ENCODE data around the gene RANGRF.
"Not testable (repeated sequence)": the region's sequence is repeated elsewhere in the genome, so short reads cannot be mapped to it uniquely, and the experiment has no call there.

RANGRF gene, protein sequence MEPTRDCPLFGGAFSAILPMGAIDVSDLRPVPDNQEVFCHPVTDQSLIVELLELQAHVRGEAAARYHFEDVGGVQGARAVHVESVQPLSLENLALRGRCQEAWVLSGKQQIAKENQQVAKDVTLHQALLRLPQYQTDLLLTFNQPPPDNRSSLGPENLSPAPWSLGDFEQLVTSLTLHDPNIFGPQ

DNA sequence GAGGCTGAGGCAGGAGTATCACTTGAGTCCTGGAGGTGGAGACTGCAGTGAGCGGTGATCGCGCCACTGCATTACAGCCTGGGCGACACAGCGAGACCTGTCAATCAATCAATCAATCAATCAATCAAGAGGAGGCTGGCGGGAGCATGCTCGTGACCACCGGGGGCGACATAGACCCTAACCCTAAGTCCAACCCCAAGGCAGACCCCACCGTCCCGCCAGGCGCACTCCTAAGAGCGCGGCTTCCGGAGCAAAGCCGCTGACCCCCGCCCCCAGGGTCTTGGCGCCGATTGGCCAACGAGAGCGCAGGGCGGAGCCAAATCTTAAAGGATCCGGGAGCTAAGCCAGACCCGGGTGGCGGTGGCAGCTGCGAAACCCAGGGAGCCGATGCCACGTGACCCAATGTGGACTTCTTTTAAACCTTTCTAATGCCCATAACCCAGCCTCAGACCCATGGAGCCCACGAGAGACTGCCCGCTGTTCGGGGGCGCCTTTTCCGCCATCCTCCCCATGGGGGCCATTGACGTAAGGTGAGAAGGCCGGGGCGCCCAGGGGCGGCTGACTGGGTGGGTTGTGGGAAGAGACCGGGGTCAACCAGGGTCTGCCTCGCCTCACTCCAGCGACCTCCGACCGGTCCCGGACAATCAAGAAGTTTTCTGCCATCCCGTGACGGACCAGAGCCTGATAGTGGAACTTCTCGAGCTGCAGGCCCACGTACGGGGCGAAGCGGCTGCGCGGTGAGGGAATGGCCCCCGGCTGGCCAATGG, at the start of gene RANGRF:
RANGRF (plus strand) TSS at position 335 of the 767 bp plus-strand sequence; CDS start at position 454, 119 bp downstream.
- peak; percentile 96 for DNase-seq (ENCODE audit: low spot score)

DNA sequence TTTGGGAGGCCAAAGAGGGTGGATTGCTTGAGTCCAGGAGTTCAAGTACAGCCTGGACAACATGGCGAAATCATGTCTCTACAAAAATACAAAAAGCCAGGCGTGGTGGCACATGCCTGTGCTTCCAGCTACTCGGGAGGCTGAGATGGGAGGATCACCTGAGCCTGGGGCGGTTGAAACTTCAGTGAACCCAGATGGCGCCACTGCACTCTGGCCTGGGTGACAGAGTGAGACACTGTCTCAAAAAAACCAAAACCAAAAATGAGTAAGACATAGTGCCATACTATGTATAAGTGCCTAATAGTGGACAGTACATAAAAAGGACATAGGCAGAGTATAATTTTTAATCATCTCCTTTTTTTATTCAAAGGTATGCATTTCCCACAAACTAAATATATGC, 44.6 kb upstream of the RANGRF start:
- DNase-seq (ENCODE audit: low spot score): no peak

DNA sequence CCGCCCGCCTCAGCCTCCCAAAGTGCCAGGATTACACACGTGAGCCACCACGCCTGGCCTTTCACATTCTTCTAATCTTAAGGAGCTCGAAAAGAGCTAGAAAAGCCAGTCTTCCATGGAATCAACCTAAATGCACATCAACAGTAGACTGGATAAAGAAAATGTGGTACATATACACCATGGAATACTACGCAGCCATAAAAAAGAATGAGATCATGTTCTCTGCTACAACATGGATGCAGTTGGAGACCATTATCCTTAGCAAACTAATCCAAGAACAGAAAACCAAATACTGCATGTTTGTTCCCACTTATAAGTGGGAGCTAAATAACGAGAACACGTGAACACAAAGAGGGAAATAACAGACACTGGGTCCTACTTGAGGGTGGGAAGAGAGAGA, 43.7 kb upstream of the RANGRF start:
- no peak for DNase-seq (ENCODE audit: low spot score)

DNA sequence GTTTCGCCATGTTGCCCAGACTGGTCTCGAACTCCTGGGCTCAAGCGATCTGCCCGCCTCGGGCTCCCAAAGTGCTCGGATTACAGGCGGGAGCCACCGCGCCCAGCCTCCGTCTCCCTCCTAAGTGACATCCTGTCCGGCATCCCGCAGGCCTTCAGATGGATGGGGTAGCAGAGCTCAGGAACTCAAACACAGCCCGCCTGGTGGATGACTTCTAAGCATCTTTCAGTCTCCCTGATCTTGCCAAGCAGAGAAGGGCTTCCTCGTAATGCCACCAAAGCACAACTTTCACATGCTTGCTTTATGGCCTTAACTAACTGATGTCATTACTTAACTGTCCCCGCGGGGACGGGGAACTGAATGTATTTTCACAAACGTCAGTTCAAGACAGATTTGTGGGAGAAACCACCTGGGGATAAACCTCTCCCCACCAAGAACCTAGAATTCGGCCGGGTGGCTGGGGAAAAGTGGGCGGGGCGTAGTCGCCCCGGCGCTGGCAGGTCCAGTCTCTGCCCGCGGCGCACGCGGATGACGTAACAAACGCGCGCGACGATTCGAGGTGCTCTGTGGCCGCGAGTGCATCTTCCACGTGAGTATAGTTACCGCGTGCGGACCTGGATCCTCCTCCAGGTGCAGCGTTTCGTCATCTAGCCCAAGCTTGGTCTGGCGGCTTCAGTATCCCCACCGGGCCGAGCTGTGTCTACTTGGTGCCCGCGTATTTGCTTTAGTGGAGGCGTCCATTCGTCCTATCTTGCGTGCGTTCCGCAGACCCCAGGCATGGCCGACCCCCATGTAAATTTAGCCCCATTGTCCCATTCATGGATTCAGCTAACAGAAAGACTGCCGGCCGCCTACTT, 39.5 kb upstream of the RANGRF start, which contains the start of gene PFAS:
PFAS (plus strand) TSS at position 539 of the 857 bp plus-strand sequence. CDS start 4,649 bp downstream, outside the sequence.
- DNase-seq (ENCODE audit: low spot score): peak; percentile 95

DNA sequence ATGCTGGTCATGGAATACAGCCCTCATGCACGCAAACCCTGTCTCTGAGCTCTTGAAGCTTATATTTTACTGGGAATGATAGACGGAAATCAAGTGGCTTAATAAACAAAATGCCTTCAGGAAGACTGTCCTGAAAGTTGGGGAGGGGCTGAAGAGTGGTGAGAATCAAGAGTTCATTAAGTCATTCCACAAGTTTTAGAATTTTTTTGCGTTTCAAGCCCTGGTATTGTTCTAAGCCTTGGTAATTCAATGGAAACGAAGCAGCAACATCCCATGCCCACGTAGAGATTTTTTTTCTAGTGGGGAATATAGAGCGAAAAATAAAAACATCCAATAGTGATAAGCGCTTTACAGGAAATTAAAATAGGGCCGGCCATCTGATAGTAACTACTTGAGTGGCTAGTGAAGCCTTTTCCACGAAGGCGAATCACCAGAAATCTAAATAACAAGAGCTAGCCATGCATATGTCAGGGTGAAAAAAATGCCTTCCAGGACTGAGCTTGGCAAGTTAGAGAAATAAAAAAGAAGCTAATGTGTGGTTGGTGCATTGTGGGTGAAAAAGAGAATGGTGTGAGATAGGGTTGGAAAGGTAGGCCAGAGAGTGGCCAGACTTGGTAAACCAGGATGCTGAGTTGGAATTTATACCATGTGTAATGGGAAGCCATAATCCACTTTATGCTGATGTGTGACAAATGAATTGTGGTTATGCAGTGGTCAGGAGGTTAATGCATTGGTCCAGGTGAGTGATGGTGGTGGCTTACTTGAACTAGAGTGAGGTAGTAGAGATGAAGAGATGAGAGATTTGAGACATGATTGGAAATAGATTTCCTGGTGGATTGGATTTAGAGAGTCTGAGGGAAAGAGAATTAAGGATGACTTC, 38.6 kb upstream of the RANGRF start:
- DNase-seq (ENCODE audit: low spot score): no peak

DNA sequence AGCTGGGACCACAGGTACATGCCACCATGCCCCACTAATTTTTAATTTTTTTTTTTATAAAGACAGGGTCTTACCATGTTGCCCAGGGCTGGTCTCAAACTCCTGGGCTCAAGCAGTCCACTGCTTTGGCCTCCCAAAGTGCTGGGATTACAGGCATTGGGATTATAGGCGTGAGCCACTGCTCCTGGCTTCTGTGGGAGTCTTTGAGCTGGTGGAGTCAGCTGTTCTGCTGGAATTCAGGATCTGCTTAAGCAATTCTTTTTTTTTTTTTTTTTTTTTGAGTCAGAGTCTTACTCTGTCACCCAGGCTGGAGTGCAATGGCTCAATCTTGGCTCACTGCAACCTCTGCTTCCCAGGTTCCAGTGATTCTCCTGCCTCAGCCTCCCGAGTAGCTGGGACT, 37.1 kb upstream of the RANGRF start:
- not testable (repeated sequence) for DNase-seq (ENCODE audit: low spot score)

DNA sequence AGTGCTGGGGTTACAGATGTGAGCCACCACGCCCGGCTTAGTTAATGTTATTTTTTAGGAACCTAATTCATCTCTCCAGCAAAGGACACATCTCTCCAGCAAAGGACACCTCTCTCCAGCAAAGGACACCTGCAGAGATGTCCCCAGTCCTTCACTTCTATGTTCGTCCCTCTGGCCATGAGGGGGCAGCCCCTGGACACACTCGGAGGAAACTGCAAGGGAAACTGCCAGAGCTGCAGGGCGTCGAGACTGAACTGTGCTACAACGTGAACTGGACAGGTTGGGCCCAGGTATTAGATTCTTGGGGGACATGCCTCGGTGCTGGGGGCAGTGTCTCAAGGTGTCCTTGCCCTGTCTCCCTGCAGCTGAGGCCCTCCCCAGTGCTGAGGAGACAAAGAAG, 34.7 kb upstream of the RANGRF start:
- no peak for DNase-seq (ENCODE audit: low spot score)

DNA sequence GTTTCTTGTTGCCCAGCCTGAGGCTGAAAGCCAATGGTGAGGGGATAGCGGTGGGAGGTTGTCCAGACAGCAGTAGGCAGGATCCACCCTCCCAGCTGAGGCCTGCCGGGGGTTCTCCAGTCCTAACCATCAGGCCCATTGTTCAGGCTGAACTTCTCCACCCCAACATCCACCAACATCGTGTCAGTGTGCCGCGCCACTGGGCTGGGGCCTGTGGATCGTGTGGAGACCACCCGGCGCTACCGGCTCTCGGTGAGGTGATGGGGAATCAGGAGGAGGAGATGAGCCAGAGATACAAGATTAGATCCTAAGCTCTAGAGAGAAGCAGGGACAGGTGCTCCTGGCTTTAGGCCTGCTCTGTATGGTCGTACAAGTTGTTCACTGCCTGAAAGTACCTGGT, 33.6 kb upstream of the RANGRF start:
- DNase-seq (ENCODE audit: low spot score): no peak

DNA sequence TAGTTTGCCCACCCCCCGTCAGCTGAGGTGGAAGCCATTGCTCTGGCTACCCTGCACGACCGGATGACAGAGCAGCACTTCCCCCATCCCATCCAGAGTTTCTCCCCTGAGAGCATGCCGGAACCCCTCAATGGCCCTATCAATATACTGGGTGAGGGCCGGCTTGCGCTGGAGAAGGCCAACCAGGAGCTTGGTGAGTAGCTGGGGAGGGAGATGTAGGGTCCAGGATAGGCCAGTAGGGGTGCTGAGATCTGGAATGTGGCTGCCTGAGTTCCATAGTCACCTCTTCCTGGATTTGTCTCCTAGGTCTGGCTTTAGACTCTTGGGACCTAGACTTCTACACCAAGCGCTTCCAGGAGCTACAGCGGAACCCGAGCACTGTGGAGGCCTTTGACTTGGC, 33.0 kb upstream of the RANGRF start:
- no peak for DNase-seq (ENCODE audit: low spot score)

DNA sequence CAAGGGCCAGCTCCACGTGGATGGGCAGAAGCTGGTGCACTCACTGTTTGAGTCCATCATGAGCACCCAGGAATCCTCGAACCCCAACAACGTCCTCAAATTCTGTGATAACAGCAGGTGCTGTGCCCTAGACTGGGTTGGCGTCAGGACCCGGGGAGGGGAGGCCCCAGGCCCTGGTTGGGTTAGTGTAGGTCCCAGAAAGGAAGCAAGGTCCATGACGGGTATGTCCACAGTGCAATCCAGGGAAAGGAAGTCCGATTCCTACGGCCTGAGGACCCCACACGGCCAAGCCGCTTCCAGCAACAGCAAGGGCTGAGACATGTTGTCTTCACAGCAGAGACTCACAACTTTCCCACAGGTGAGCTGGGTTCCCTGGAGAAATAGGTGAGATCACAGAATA, 32.2 kb upstream of the RANGRF start:
- no peak for DNase-seq (ENCODE audit: low spot score)

DNA sequence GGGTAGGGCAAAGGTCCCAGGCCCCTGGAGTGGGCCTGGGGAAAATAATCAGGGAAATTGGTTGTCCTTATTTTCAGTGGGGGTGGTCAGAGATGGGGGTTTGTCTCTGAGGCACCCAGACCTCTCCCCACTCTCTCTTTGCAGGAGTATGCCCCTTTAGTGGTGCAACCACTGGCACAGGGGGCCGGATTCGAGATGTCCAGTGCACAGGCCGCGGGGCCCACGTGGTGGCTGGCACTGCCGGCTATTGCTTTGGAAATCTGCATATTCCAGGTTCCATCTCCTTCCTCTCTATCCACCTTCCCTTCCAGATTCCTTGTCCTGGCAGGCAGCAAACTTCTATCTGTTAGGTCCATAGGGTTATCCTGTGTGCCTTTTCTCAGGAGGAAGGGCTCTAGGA, 31.8 kb upstream of the RANGRF start:
- no peak for DNase-seq (ENCODE audit: low spot score)

DNA sequence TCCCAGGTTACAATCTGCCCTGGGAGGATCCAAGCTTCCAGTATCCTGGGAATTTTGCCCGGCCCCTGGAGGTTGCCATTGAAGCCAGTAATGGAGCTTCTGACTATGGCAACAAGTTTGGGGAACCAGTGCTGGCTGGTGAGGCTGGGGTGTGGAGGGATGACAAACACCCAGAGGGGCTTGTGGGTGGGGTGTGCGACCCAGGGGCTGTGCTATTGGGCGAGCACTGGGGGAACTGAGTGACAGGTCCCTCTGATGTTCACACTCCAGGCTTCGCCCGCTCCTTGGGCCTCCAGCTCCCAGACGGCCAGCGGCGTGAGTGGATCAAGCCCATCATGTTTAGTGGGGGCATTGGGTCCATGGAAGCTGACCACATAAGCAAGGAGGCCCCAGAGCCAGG, 30.7 kb upstream of the RANGRF start:
- no peak for DNase-seq (ENCODE audit: low spot score)

DNA sequence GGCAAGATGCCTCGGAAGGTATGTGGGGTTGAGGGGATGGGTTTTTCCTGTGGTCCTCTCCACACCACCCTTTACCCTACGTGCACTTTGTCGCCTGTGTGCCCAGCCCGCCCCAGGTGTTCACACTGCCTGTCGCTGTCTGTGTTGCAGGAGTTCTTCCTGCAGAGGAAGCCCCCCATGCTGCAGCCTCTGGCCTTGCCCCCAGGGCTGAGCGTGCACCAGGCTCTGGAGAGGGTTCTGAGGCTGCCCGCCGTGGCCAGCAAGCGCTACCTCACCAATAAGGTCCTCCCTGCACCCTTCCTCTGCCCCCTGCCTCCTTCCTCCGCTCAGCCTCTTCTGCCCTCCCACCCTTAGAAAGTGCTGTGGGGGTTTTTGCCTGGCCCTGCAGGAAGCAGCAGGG, 24.1 kb upstream of the RANGRF start:
- no peak for DNase-seq (ENCODE audit: low spot score)

DNA sequence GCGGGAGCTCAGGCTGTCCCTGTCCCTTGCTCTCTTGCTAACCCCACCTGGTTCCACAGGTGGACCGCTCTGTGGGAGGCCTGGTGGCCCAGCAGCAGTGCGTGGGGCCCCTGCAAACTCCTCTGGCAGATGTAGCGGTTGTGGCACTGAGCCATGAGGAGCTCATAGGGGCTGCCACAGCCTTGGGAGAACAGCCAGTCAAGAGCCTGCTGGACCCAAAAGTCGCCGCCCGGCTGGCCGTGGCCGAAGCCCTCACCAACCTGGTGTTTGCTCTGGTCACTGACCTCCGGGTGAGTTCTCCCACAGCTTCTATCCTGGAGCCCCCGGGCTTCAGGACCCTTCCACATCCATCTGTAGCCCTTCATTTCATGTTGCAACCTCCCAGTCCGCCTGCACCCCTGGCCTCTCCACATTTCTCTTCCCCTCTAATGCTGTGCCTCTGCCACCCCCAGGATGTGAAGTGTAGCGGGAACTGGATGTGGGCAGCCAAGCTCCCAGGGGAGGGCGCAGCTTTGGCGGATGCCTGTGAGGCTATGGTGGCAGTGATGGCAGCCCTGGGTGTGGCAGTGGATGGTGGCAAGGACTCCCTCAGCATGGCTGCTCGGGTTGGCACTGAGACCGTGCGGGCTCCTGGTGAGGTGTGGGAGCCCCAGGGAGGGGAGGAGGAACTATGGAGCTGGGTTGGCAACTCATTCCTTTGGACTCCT, 23.5 kb upstream of the RANGRF start:
- no peak for DNase-seq (ENCODE audit: low spot score)

DNA sequence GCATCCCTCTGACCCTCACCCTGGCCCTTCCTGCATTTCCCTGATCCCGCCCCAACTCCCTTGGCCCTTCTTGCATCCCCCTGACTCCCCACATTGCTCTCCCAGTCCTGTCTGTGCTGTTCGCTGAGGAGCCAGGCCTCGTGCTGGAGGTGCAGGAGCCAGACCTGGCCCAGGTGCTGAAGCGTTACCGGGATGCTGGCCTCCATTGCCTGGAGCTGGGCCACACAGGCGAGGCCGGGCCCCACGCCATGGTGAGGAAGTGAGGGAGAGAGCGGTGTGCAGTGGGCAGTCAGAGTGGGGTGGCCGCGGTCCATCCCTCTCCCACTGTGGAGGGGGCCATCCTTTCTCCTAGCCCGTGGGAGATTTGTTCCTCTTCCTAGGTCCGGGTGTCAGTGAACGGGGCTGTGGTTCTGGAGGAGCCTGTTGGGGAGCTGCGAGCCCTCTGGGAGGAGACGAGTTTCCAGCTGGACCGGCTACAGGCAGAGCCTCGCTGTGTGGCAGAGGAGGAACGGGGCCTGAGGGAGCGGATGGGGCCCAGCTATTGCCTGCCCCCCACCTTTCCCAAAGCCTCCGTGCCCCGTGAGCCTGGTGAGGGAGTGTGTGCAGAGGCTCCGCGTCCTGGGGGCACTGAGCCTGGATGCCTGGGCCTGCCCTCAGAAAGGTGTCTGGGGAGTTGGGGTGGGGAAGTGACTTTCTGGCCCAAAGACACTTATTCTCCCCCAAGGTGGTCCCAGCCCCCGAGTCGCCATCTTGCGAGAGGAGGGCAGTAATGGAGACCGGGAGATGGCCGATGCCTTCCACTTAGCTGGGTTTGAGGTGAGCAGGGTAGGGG, 21.6 kb upstream of the RANGRF start:
- no peak for DNase-seq (ENCODE audit: low spot score)

DNA sequence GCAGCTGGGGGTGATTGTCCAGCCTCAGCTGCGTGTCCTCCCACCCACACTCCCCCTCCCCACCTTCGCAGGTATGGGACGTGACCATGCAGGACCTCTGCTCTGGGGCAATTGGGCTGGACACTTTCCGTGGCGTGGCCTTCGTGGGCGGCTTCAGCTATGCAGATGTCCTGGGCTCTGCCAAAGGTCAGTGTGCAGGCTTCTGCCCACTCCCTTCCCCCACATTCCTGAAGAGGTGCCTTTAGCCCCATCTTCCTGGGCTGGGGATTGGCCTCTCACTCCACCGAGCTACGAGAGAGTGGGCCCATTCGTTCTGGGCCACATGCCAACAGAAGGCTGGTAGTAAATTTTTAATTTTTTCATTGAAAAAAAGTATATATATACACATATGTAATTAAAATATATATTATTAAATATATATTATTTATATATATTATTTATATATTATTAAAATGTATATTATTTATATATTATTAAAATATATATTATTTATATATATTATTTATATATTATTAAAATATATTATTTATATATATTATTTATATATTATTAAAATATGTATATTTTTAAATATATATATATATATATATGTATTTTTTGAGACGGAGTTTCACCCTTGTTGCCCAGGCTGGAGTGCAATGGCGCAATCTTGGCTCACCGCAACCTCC, 20.9 kb upstream of the RANGRF start:
- DNase-seq (ENCODE audit: low spot score): no peak

DNA sequence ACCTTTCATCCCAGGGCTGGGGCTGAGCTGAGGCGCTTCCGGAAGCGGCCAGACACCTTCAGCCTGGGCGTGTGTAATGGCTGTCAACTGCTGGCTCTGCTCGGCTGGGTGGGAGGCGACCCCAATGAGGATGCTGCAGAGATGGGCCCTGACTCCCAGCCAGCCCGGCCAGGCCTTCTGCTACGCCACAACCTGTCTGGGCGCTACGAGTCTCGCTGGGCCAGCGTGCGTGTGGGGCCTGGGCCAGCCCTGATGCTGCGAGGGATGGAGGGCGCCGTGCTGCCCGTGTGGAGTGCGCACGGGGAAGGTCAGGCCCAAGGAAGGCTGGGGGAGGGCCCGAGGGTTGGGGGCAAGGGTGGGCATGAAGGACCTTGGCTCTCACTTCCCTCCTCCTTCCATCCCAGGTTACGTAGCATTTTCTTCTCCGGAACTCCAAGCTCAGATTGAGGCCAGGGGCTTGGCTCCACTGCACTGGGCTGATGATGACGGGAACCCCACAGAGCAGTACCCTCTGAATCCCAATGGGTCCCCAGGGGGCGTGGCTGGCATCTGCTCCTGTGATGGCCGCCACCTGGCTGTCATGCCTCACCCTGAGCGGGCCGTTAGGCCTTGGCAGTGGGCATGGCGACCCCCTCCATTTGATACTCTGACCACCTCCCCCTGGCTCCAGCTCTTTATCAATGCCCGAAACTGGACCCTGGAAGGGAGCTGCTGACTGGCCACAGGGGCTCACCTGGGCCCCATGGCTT, 19.7 kb upstream of the RANGRF start:
- DNase-seq (ENCODE audit: low spot score): no peak

DNA sequence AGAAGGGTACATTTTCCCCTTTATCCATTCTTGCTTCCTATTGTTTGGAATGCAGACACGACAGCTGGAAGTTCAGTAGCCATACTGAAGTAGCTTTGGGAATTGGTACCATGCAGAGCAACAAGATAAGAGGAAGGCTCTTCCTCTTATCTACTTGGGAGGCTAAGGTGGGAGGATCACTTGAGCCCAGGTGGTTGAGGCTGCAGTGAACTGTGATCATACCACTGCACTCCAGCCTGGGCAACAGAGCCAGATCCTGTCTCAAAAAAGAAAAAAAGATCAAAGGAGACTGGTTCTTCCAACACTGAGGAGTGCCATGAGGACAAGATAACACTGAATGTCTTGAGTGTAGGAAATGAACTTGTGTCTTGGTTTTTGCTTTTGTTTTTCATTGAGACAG, 16.0 kb upstream of the RANGRF start:
- DNase-seq (ENCODE audit: low spot score): no peak

DNA sequence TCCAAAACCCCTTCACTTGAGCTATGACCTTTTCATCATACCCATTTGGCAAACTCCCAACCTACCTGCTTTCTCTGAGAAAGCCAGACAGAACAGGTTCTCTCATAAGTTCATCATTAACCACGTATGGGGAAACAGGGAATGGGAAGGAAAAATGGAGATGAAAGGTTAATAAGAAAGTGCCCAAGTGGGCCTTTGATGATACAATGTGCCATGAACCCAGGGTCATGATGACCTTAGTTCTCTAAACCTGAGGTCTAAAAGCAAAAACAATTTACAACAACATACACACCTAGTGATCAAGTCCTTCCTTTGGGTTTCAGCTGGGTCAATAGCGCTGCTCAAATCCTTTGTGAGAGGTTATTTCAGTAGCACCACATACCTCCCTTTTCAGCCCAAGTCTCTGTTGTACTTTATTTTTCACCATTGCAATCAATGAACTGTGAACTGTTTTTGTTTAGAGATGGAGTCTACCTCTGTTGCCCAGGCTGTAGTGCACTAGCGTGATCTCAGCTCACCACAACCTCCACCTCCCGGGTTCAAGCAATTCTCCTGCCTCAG, 14.5 kb upstream of the RANGRF start:
- no peak for DNase-seq (ENCODE audit: low spot score)
